Lower leg skin (tissue), 3 donors: ENCODE measurements around the gene IRX4.

Source experiments
- POLR2A ChIP-seq, 2 donors: fragments of 450-650 bp; IDR thresholded peaks; one replicate each; pipeline ENCODE4 v1.6.1; 2016 to 2017; ENCODE audit warnings: antibody characterized with exemption in 2 of 2, mild to moderate bottlenecking in 1 of 2, moderate library complexity in 1 of 2
- TF ChIP-seq, protein P1 (sequence below), 3 donors: fragments of 450-650 bp; IDR thresholded peaks; one replicate each; pipeline ENCODE4 v1.5.1; 2016; ENCODE audit warnings: antibody characterized with exemption in 3 of 3, mild to moderate bottlenecking in 3 of 3, moderate library complexity in 2 of 3

DNA sequence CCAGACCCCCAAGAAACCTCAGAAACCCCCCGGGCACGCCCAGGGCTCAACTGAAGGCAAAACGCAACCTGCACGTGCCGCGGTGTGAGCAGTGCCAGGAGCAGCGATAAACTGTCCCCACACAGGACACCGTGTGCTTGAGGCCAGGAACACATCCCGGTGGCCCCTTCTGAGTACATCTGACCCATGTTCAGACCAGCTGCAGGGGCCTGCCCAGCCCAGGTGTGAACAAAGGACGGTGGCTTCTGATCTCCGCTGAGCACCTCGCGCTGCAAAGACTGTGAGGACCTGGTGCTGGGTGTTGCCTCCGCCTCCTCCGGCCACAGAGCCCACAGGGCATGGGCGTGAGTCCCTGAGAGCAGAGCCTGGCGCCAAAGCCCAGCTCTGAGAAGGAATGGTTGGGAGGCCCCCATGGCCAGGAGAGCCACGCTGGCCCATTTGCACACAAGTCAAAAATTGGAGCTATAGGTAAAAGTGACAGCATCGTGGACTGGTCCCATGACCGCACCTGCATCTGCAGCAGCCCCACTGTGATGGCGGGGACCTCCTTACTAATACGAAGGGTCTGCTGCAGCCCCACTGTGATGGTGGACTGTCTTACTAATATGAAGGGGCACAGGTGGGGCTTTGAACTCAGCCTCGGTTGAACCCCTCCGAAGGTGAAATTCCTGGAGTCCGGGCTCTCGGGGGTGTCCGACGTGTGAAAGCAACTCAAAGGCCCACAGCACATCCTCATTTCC is 50.0 kb downstream of the IRX4 start:
- TF ChIP-seq, protein P1, sequence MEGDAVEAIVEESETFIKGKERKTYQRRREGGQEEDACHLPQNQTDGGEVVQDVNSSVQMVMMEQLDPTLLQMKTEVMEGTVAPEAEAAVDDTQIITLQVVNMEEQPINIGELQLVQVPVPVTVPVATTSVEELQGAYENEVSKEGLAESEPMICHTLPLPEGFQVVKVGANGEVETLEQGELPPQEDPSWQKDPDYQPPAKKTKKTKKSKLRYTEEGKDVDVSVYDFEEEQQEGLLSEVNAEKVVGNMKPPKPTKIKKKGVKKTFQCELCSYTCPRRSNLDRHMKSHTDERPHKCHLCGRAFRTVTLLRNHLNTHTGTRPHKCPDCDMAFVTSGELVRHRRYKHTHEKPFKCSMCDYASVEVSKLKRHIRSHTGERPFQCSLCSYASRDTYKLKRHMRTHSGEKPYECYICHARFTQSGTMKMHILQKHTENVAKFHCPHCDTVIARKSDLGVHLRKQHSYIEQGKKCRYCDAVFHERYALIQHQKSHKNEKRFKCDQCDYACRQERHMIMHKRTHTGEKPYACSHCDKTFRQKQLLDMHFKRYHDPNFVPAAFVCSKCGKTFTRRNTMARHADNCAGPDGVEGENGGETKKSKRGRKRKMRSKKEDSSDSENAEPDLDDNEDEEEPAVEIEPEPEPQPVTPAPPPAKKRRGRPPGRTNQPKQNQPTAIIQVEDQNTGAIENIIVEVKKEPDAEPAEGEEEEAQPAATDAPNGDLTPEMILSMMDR (IDR thresholded peaks at IDR 0.05): no peak
- TF ChIP-seq POLR2A (IDR thresholded peaks at IDR 0.05): no peak
